Measurements from ENCODE around the gene ESAM.

The ESAM gene

DNA sequence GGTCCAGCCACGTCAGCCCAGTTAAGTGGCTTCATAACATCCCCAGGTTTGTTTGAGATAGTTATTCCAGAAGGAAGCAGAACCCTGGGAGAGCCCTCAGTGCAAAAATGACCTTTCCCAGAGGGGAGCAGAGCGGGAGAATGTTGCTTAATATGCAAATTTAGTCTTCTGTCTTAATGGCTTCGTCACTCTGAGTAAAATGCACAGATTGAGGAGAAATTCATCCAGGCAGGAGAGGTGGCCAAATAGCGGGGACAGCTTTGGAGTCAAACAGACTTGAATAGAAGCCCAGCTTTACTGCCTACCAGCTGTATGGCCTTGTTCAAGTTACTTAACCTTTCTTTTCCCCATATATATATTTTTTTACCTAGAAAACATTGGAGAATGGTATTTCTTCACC, 34.6 kb downstream of the ESAM start:
- no peak for DNase-seq

DNA sequence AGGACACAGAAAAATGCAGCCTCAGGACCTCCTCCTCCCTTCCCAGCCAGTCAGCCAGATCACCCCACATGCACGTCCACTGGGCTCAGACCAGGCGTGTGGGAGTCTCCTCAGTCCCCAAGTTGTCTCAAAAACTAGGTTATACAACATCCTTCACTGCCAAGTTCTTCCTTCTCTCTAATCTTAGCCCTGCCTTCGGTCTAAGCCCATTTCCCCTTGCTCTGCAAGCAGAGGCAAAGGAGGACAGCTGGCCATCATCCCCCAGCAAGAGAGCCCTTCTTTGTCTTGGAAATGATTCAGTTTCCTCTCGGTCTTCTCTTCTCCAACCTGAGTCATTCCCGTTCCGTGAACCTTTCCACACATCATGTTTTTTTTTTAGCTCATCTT, 36.4 kb downstream of the ESAM start:
- no peak for DNase-seq

DNA sequence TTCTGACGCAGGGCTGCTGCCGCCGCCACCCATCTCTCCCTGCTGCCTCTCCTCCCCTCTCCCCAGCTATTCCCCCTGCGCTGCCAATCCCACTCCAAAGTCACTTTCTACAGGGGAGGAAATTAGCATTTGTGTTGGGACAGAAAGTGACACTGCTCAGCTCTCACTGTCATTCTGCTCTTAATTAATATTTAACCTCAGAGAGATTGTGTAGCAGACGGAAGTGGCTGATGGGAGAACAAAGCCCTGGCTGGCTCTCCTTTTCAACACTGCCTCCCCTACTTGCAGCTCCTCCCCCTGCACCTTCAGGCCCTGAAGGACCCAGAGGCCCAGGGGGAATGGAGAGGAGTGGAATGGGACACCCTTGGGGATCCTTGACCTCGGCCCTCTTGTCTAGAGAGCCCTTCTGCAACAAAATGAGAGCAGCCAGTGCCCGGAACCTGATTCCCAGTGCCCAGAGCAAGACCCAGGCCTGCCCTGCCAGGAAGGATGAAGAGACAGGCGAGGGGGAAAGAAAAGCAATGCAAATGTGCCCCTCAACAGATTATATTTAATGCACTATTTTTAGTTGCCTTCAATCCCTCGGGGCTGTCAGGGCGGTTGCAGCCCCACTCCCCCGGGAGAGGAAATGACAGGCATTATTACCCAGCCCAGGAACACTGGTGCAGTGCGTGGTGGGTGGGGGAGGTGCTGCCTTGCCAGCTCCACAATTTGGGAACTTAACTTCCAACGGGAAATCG, 36.9 kb downstream of the ESAM start:
- DNase-seq: no peak

DNA sequence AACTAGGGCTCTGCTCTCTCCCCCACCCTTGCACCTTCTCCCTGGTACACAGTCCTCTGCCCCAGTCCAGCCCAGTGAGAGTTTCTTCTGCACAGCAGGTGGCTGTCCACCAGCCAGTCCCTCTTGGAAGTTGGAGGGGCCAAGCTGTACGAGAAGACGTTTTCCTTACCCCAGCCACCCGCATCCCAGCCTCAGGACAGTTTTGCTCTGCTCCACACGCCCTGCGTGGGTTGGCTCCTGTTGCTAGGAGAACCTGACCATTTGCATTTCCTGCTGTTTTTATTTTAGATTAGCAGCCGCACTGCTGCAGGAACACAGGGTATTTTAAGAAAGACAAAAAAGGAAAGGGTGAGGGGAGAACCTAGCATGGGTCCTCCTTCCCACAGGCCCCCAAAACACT, 39.9 kb downstream of the ESAM start:
- DNase-seq: no peak

DNA sequence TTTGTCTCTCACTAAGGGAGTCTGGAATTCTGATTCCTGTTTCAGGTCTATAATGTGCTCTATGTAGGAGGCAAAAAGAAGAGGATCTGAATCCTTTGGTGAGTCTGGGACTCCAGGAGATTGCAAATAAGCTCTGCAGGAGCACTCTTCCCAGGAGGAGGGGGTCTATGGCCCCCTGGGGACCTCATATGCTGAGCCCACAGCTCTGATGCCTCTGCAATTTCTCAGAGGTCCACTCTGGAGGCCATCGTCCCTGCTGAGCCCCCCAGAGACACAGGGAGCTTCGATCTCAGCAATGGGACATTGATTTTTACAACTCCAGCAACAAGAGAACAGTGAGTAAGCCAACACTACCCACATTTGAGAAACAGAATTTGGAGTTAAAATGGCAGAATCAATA, 42.6 kb downstream of the ESAM start:
- no peak for DNase-seq

DNA sequence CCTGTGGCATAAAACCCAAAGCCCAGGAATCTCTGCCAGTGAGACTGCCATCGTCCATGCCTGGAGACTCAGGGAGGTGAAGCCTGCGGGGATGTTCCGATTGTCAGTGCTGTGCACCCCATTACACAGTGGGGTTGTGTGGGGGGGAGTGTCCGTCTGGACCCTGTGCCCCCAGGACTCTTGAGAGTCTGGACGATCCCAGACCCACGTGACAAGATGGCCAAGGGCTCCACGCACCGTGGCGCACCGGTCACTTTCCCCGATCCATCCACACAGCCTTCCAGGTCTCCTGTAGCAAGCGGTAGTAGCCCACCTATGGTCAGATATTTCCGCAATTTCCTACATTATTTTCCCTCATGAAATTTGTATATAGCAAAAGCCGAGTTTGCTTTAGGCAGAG, 43.3 kb downstream of the ESAM start:
- no peak for DNase-seq

DNA sequence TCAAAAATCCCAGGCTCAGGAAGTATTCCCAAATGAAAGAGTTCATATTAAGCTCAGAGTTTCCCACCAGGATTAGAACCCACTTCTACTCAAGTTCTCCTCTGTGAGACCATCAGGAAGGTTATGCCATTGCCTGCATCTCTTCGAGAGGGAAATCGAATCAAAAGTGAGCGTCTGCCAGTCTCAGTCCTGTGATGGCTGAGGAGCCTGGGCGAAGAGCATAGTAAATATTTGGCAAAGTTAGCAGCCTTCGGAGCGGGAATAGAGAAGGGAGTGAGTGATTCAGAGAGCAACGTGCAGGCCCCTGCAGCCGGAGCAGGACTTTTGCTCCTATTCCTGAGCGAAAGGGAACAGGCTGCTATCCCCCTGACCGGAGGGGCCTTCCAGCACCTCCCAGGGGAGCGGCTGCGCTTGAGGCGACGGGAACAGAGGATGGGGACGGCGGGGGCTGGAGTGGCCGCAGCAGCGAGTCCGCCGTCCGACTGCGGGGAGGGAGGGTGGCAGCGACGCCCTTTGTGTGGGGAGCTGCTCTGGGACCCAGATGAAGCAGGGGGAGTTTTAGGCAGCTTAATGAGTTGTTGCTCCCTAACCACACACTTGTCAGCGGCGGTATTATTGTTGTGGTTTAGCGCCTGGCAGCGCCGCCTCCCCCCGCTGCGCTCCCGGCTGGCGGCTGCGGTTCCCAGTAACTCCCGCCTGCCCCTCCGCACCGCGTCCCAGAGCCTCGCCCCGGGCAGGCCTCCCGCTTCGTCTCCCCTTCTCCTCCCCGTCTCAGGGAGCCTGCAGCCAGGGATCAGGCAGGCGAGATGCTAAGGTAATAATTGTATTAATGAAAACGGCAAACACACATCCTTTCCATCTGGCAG, 44.1 kb downstream of the ESAM start:
- peak; percentile 15 for DNase-seq

DNA sequence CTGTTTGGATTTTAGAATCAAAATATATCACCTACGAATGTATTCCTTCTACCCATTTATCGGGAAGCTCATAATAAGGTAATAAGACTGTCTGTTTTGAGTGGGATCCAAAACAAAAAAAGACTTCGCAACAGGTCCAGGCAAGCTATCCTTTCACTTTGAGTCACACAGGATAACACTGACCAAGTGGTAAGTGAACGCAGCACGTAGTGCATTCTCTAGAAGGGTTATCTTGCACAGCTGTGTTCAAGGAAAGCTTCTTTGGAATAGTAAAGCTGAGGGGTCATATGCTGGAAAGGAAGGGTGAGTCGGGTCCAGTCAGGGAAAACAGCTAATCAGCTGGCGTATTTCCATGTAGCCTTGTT, 44.7 kb downstream of the ESAM start:
- no peak for DNase-seq

GRCh38 chr11:124716591-124716990, 45.5 kb downstream of the ESAM start:
- DNase-seq: no peak

DNA sequence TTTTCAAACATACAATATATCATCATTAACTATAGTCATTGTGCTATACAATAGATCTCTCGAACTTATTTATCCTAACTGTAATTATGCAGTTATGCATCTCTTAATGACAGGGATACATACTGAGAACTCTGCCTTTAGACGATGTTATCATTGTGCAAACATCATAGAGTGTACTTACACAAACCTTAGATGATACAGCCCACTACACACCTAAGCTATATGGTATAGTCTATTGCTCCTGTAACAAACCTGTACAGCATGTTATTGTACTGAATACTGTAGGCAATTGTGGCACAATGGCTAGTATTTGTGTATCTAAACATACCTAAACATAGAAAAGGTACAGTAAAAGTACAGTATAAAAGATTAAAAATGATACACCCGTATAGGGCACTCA, 49.7 kb downstream of the ESAM start:
- no peak for DNase-seq

- no peak for DNase-seq
Measured at GRCh38 chr11:124707829-124708228, 54.3 kb downstream of the ESAM start.
